ENCODE measurements around the gene IL1F10.
A peak's percentile ranks its signal among the peaks of the same experiment; 100 is the strongest.

IL1F10 gene

DNA sequence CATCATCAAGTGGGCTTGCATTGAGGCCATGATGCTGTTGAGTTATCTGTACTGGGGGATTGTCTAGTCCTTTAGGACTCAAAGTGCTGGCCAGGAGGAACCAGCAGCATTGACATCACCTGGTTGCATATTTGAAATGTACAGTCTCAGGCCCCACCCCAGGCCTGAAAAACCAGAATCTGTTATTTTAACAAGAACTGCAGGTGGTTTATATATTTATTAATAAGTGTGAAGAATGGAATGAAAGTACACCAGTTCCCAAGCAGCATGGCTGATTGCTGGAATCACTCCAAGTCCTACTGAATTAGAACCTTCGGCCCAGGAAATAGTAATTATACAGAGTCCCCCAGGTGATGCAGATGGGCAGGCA is 2.8 kb downstream of the IL1F10 start:
- ATAC-seq (ENCODE audit: low read depth): no peak

GRCh38 chr2:113072584-113072983 is 4.8 kb downstream of the IL1F10 start:
- DNase-seq (ENCODE audit: low spot score) (no peak), ATAC-seq (ENCODE audit: low read depth) (peak; percentile 66)
- Histone ChIP-seq H3K27ac (ENCODE audit: poor library complexity, severe bottlenecking) (peak overlapping the region; percentile 42), H3K27me3 (ENCODE audit: insufficient read depth, poor library complexity, severe bottlenecking) (no peaks in the 10 kb centered on the region), H3K36me3 (ENCODE audit: low read depth) (no peaks in the 10 kb centered on the region), H3K4me3 (ENCODE audit: severe bottlenecking) (no peak overlapping the region), H3K9me3 (ENCODE audit: severe bottlenecking) (no peaks in the 10 kb centered on the region), H3K4me1 (ENCODE audit: insufficient read depth, poor library complexity, severe bottlenecking) (peaks cover 40% of the 10 kb centered on the region)
- TF ChIP-seq CTCF (IDR thresholded peaks at IDR 0.05; ENCODE audit: poor library complexity, severe bottlenecking): no peak

More for the DNA sequence above, 2.8 kb downstream of the IL1F10 start:
- Histone ChIP-seq H3K9me3 (ENCODE audit: severe bottlenecking) (no peaks in the 10 kb centered on the region), H3K36me3 (ENCODE audit: low read depth) (no peaks in the 10 kb centered on the region), H3K4me3 (ENCODE audit: severe bottlenecking) (no peak overlapping the region), H3K4me1 (ENCODE audit: insufficient read depth, poor library complexity, severe bottlenecking) (peaks cover 36% of the 10 kb centered on the region), H3K27me3 (ENCODE audit: insufficient read depth, poor library complexity, severe bottlenecking) (no peaks in the 10 kb centered on the region), H3K27ac (ENCODE audit: poor library complexity, severe bottlenecking) (peak overlapping the region; percentile 41)
- DNase-seq (ENCODE audit: low spot score): no peak
- no peak for TF ChIP-seq CTCF (IDR thresholded peaks at IDR 0.05; ENCODE audit: poor library complexity, severe bottlenecking)

DNA sequence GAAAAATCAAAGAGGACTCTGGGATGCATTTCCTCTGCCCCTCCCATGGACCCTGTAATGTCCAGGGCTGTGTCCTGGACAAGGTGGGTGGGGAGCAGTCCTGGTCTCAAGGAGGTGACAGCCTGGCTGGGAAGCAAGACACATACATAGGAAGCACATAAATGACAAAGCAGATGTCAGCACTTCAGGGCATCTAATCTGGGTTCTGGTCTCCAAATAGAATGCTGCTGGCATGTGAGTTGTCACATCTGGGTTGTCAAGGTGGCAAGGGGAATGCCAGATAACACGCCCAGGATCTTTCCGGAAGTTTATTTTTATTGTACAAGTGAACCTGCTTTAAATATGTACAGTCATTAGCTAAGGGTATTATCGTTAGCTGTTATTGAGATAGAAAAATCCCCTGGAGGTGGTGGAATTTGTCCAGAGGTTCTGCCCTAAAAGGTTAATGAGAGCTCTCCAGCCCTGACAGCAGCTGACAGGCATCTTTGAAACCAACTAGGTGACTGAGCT is 5.6 kb downstream of the IL1F10 start:
- H3K4me1 ChIP-seq (ENCODE audit: insufficient read depth, poor library complexity, severe bottlenecking): peaks cover 47% of the 10 kb centered on the region
- H3K27ac ChIP-seq (ENCODE audit: poor library complexity, severe bottlenecking): peak overlapping the region; percentile 42
- ATAC-seq (ENCODE audit: low read depth): no peak
- no peaks in the 10 kb centered on the region for H3K36me3 ChIP-seq (ENCODE audit: low read depth)
- no peaks in the 10 kb centered on the region for H3K27me3 ChIP-seq (ENCODE audit: insufficient read depth, poor library complexity, severe bottlenecking)
- TF ChIP-seq CTCF (IDR thresholded peaks at IDR 0.05; ENCODE audit: poor library complexity, severe bottlenecking): no peak
- H3K4me3 ChIP-seq (ENCODE audit: severe bottlenecking): no peak overlapping the region
- no peaks in the 10 kb centered on the region for H3K9me3 ChIP-seq (ENCODE audit: severe bottlenecking)
- no peak for DNase-seq (ENCODE audit: low spot score)

DNA sequence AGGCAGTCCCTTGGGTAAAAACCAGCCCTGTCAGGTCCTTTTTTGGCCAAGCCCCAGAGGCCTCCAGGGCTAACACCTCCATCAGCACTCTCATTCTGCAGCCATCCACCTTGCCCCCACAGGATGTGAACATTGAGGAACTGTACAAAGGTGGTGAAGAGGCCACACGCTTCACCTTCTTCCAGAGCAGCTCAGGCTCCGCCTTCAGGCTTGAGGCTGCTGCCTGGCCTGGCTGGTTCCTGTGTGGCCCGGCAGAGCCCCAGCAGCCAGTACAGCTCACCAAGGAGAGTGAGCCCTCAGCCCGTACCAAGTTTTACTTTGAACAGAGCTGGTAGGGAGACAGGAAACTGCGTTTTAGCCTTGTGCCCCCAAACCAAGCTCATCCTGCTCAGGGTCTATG is 7.3 kb downstream of the IL1F10 start:
- no peaks in the 10 kb centered on the region for H3K36me3 ChIP-seq (ENCODE audit: low read depth)
- H3K4me1 ChIP-seq (ENCODE audit: insufficient read depth, poor library complexity, severe bottlenecking): peaks cover 45% of the 10 kb centered on the region
- no peaks in the 10 kb centered on the region for H3K27me3 ChIP-seq (ENCODE audit: insufficient read depth, poor library complexity, severe bottlenecking)
- no peak overlapping the region for H3K4me3 ChIP-seq (ENCODE audit: severe bottlenecking)
- DNase-seq (ENCODE audit: low spot score) (no peak), ATAC-seq (ENCODE audit: low read depth) (no peak)
- TF ChIP-seq CTCF (IDR thresholded peaks at IDR 0.05; ENCODE audit: poor library complexity, severe bottlenecking): no peak
- H3K27ac ChIP-seq (ENCODE audit: poor library complexity, severe bottlenecking): no peak overlapping the region
- no peaks in the 10 kb centered on the region for H3K9me3 ChIP-seq (ENCODE audit: severe bottlenecking)

DNA sequence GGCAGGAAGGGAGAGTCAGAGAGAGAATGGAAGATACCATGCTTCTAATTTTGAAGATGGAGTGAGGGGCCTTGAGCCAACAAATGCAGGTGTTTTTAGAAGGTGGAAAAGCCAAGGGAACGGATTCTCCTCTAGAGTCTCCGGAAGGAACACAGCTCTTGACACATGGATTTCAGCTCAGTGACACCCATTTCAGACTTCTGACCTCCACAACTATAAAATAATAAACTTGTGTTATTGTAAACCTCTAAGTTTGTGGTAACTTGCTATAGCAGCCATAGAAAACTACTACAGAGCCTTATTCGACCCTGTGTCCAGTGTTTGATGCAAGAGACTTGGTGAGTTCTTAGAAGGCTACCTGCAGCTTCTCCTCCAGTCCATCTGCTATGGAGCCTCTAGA is 7.8 kb downstream of the IL1F10 start:
- DNase-seq (ENCODE audit: low spot score) (no peak), ATAC-seq (ENCODE audit: low read depth) (no peak)
- peaks cover 44% of the 10 kb centered on the region for H3K4me1 ChIP-seq (ENCODE audit: insufficient read depth, poor library complexity, severe bottlenecking)
- H3K4me3 ChIP-seq (ENCODE audit: severe bottlenecking): no peak overlapping the region
- no peaks in the 10 kb centered on the region for H3K36me3 ChIP-seq (ENCODE audit: low read depth)
- H3K27me3 ChIP-seq (ENCODE audit: insufficient read depth, poor library complexity, severe bottlenecking): no peaks in the 10 kb centered on the region
- H3K27ac ChIP-seq (ENCODE audit: poor library complexity, severe bottlenecking): no peak overlapping the region
- no peaks in the 10 kb centered on the region for H3K9me3 ChIP-seq (ENCODE audit: severe bottlenecking)
- no peak for TF ChIP-seq CTCF (IDR thresholded peaks at IDR 0.05; ENCODE audit: poor library complexity, severe bottlenecking)
